ENCODE results near the gene SEMA5B. TPM values are rescaled to one million over a fixed set of nuclear protein-coding genes. Genes with fewer than 3 reads are reported as not detected.

SEMA5B gene
- total RNA-seq, 1 experiment from 2014 or later, result not detected

DNA sequence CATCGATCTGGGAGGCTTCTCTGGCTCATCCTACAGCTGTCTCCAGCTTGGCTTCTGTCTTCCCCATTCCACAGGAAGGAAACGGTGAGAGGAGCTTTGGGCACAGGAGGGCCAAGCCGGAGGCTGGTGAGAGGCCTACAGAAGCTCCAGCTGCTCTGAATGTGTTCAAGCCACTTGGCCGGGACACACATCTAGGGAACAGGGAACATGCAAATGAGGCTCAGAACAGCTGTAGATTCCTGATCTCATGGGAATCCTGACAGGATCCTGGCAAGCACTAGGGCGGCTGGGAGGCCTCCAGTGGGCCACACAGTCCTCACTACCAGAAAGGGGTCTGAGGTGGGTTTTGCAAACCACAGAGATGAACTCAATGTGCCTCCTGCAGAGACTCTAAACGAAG is 13.7 kb downstream of the SEMA5B start:
- intact Hi-C loops (cut with micrococcal nuclease; ENCODE audit: unreplicated experiment), result no loop called here
- no TSS peak for BruUV-seq (replicated peaks)
- no peak overlapping the region for H3K27ac Mint-ChIP-seq (ENCODE audit: unreplicated experiment)
- TF ChIP-seq, protein P1, sequence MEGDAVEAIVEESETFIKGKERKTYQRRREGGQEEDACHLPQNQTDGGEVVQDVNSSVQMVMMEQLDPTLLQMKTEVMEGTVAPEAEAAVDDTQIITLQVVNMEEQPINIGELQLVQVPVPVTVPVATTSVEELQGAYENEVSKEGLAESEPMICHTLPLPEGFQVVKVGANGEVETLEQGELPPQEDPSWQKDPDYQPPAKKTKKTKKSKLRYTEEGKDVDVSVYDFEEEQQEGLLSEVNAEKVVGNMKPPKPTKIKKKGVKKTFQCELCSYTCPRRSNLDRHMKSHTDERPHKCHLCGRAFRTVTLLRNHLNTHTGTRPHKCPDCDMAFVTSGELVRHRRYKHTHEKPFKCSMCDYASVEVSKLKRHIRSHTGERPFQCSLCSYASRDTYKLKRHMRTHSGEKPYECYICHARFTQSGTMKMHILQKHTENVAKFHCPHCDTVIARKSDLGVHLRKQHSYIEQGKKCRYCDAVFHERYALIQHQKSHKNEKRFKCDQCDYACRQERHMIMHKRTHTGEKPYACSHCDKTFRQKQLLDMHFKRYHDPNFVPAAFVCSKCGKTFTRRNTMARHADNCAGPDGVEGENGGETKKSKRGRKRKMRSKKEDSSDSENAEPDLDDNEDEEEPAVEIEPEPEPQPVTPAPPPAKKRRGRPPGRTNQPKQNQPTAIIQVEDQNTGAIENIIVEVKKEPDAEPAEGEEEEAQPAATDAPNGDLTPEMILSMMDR (IDR thresholded peaks at IDR 0.05; ENCODE audit: unreplicated experiment), result no peak
- peaks cover 81% of the 10 kb centered on the region for H3K27me3 Mint-ChIP-seq (ENCODE audit: unreplicated experiment)
- no peak overlapping the region for H3K4me3 Mint-ChIP-seq (ENCODE audit: low read depth, unreplicated experiment)
- no peak for DNase-seq
- H3K4me1 Mint-ChIP-seq (ENCODE audit: low read depth, unreplicated experiment), result no peaks in the 10 kb centered on the region
- H3K9me3 Mint-ChIP-seq (ENCODE audit: low read depth, unreplicated experiment), result no peaks in the 10 kb centered on the region
- CTCF ChIA-PET, result interaction anchor here (0.6 kb wide), 1 partner anchor 298 kb away, joined by 3 read pairs; no protein-coding TSS in a partner anchor
- no peaks in the 10 kb centered on the region for H3K36me3 Mint-ChIP-seq (ENCODE audit: insufficient read depth, unreplicated experiment)

DNA sequence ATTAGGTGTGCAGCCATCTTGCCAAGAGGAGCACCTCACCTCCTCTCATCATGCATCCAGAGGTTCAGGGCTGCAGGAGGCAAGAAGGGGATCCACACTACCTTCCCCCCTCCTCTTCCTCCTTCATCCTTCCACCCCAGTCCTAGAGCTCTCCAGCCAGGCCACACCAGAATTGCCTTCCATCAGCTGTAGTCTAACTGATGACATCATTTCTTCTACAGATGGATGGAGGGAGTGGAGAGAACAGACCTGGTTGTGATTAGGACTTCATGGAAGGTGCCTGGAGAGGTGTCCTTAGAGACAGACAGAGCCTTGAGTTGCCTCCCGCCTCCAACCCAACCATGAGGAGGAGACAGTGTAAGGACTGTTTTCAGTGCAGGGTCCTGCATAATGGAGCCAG is 14.9 kb downstream of the SEMA5B start:
- intact Hi-C loops (cut with micrococcal nuclease; ENCODE audit: unreplicated experiment), result no loop called here
- CTCF ChIA-PET, result no interaction called here
- H3K9me3 Mint-ChIP-seq (ENCODE audit: low read depth, unreplicated experiment), result no peaks in the 10 kb centered on the region
- no TSS peak for BruUV-seq (replicated peaks)
- no peaks in the 10 kb centered on the region for H3K36me3 Mint-ChIP-seq (ENCODE audit: insufficient read depth, unreplicated experiment)
- TF ChIP-seq, protein P1 (IDR thresholded peaks at IDR 0.05; ENCODE audit: unreplicated experiment), result no peak
- no peak overlapping the region for H3K4me3 Mint-ChIP-seq (ENCODE audit: low read depth, unreplicated experiment)
- H3K27me3 Mint-ChIP-seq (ENCODE audit: unreplicated experiment), result peaks cover 83% of the 10 kb centered on the region
- no peak for DNase-seq
- no peak overlapping the region for H3K27ac Mint-ChIP-seq (ENCODE audit: unreplicated experiment)
- no peaks in the 10 kb centered on the region for H3K4me1 Mint-ChIP-seq (ENCODE audit: low read depth, unreplicated experiment)

DNA sequence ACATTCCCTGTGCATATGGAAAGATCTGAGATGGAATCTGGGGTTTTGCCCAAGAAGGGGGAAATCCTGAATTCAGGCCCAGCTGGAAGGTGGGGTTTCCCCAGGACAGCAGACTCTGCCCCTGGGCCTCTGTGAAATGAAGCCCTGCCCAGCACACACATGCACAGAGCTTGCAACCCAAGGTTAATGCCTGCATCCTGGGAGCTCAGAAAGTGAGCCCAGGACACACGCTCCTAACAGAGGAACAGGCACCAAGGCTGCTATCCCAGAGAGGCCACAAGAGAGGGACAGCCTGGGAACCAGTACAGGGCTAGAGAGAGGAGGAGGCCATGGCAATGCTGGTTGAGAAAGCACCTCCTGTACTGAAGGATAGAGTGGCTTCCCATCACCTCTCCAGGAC is 16.1 kb downstream of the SEMA5B start:
- CTCF ChIA-PET, result no interaction called here
- BruUV-seq (replicated peaks), result no TSS peak
- H3K9me3 Mint-ChIP-seq (ENCODE audit: low read depth, unreplicated experiment), result no peaks in the 10 kb centered on the region
- no peak overlapping the region for H3K4me3 Mint-ChIP-seq (ENCODE audit: low read depth, unreplicated experiment)
- TF ChIP-seq, protein P1 (IDR thresholded peaks at IDR 0.05; ENCODE audit: unreplicated experiment), result no peak
- H3K27ac Mint-ChIP-seq (ENCODE audit: unreplicated experiment), result no peak overlapping the region
- H3K36me3 Mint-ChIP-seq (ENCODE audit: insufficient read depth, unreplicated experiment), result no peaks in the 10 kb centered on the region
- intact Hi-C loops (cut with micrococcal nuclease; ENCODE audit: unreplicated experiment), result no loop called here
- peaks cover 95% of the 10 kb centered on the region for H3K27me3 Mint-ChIP-seq (ENCODE audit: unreplicated experiment)
- no peak for DNase-seq
- no peaks in the 10 kb centered on the region for H3K4me1 Mint-ChIP-seq (ENCODE audit: low read depth, unreplicated experiment)

DNA sequence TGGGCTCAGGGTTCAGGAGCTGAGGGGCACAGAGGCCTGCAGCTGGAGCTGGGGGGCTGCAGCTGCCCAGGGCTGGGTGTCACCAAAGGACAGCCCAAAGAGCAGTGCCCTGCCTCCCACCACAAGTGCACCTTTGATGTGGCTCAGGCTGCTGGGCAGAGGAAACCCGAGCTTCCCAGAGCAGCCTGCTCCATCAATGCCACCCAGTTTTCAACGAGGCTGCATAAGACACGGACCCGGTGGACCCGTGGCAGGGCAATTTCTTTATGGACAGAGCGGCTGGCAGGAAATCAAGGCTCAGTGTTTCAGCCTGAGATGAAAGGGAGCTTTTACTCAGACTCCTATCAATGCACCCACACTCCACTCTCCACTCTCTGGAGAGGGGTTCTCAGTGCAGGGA is 18.7 kb downstream of the SEMA5B start:
- Mint-ChIP-seq H3K4me1 (ENCODE audit: low read depth, unreplicated experiment) (no peaks in the 10 kb centered on the region), H3K27me3 (ENCODE audit: unreplicated experiment) (peaks cover 94% of the 10 kb centered on the region), H3K9me3 (ENCODE audit: low read depth, unreplicated experiment) (no peaks in the 10 kb centered on the region), H3K27ac (ENCODE audit: unreplicated experiment) (no peak overlapping the region), H3K4me3 (ENCODE audit: low read depth, unreplicated experiment) (no peak overlapping the region), H3K36me3 (ENCODE audit: insufficient read depth, unreplicated experiment) (no peaks in the 10 kb centered on the region)
- DNase-seq, result no peak
- CTCF ChIA-PET, result no interaction called here
- no TSS peak for BruUV-seq (replicated peaks)
- TF ChIP-seq, protein P1 (IDR thresholded peaks at IDR 0.05; ENCODE audit: unreplicated experiment), result no peak
- intact Hi-C loops (cut with micrococcal nuclease; ENCODE audit: unreplicated experiment), result no loop called here

Measured in Calu3 (cell line).